Stimulated activated CD4-positive, alpha-beta T cell treated with anti-CD3 and anti-CD28 coated beads, Interleukin-4, amount 100 ng/mL, for 48 hours (primary cell): ENCODE results near the gene PRKCZ.

Source experiments
- DNase-seq, 2 donors: peaks; one replicate each; pipeline ENCODE4 v3.0.0-alpha.2; 2020; ENCODE audit warnings: low read depth in 2 of 2

The PRKCZ gene

GRCh38 chr1:2024887-2025286 is 25.3 kb upstream of the PRKCZ start:
- DNase-seq, result no peak

DNA sequence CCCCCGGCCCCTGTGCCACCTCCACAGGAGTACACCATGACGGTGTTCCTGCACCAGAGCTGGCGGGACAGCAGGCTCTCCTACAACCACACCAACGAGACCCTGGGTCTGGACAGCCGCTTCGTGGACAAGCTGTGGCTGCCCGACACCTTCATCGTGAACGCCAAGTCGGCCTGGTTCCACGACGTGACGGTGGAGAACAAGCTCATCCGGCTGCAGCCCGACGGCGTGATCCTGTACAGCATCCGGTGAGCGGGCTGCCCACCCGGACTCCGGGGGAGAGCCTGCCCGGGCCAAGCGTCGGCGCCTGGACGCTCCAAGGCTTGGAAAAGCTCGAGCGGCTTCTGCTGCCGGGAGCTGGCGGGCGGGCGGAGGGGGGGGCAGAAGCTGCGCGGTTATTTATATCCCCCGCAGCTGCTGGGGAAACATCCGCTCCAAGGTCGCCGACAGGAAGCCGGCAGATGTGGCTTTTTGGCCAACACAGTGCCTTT is 24.7 kb upstream of the PRKCZ start:
- DNase-seq, result no peak

DNA sequence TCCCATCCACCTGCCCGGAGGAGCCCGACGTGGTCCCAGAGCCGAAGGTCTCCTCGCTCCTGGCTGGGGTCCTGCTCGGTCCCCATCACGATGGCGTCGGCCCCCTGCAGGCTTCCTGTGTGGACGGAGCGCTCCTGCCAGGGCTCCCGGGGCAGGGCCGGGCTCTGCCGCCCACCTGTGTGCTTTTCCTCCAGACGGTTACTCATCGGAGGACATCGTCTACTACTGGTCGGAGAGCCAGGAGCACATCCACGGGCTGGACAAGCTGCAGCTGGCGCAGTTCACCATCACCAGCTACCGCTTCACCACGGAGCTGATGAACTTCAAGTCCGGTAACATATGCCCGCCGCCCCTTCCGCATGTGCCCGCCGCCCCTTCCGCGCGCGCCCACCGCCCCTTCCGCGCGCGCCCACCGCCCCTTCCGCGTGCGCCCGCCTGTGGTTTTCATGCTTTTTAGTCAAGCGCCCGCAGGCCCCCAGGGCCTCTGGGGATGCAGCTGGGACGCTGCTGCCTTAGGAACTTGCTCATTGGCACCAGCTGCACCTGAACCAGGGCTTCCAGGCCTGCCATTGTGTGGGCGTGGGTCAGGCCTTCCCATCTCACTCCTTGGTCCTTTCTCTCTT is 22.1 kb upstream of the PRKCZ start:
- DNase-seq, result no peak

DNA sequence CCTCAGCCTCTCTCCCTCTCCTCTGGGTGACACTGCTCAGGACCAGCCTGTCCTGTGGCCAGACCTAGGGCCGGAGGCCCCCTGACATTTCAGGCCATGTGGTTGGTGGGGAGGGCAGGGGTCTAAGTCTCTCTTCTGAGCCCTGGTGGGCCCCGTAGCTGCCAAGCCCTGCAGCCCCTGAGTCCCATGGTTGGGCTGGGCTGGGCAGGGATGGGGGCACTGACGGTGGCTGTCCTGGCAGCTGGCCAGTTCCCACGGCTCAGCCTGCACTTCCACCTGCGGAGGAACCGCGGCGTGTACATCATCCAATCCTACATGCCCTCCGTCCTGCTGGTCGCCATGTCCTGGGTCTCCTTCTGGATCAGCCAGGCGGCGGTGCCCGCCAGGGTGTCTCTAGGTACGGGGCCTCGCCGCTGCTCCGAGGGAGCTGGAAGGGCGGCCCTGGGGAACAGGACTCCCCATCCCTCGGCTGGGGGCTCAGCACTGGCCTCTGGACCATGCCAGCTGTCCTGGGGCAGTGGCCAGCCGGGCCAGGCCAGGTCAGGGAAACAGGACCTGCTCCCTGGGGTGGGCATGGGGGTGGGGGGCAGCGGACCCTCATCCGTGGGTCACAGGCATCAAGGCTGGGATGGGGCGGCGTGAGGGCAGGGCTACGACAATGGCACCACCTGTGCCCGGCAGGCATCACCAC is 21.2 kb upstream of the PRKCZ start:
- no peak for DNase-seq

- no peak for DNase-seq
Observed at GRCh38 chr1:2029561-2029960, 20.6 kb upstream of the PRKCZ start.

- no peak for DNase-seq
Observed at GRCh38 chr1:2030076-2030871, 19.9 kb upstream of the PRKCZ start.

DNA sequence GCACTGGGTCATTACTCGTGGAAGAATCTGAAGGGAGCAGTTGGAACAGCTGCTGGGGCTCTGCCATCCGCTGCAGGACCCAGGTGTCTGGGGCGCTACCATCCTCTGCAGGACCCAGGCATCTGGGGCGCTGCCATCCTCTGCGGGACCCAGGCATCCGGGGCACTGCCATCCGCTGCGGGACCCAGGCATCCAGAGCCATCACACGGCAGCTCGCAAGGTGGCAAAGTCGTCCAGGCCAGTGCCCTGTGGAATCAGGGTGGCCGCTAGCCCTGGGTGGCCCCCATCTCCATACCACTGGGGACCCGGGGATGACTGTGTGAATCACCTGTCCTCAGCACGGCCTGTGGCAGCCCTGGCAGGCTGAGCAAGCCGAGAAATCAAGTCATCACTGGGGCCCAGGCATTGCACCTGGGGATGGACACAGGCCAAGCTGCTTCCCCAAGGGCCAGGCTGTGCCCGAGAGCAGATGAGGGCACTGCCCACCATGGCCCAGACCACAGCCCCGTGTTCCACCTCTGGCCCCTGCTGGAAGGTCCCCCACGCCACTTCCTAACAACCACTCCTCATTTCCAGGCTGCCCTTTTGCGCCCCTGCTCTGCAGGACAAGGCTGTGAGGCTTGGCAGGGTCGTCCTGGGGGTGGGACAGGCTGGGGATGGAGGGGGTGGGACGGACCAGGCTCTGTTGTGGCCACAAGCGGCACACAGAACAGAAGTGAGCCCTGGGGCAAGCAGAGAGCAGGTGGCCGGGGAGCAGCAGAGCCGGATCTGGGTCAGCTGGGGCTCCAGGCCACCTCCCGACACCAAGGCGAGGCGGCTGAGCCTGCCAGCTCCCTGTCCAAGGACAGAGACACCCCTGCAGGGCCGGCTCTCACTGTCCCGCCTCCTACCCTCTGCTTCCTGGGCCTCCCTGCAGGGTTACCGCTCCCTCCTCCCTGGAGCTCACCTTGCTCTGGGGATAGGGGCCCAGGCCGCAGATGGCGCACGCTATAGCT is 18.4 kb upstream of the PRKCZ start:
- DNase-seq, result no peak

DNA sequence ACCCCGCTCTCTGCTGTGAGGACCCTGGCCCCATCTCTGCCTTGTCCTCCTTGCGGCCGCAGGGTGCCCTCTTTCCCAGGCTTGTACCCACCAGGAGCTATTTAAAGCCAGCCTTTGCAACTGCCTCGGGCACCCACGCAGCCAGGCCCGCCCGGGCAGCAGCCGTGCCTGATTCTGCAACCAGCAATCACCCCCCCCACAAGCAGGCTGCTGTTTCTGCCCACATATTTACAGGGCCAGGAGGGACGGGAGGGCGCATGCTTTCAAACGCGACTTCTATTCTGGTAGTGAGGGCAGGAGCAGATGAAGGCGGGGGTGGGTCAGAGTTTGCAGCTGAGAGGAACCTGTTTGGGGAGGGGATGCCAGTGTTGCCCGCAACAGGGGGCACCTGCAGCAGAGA is 17.5 kb upstream of the PRKCZ start:
- DNase-seq, result no peak

- DNase-seq, result no peak
Observed at GRCh38 chr1:2033165-2033564, 17.0 kb upstream of the PRKCZ start.

DNA sequence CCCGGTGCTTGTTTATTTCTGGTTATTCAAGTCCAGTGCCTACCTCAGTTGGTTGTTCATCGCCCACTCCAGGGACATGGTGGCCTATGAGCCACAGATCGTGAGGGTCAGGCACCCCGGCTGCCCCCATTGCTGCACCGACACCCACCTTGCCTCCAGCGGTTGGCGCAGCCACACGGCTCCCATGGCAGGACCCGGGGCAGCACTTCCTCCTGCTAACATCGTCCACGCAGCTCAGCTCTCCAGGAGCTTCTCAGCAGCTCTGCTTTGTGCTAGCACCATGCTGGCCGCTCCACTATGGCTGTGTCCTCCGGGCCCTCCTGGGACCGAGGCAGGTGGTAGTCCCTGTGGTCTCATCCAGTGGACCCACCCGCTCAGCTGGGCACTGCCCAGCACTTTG is 13.9 kb upstream of the PRKCZ start:
- DNase-seq, result no peak

DNA sequence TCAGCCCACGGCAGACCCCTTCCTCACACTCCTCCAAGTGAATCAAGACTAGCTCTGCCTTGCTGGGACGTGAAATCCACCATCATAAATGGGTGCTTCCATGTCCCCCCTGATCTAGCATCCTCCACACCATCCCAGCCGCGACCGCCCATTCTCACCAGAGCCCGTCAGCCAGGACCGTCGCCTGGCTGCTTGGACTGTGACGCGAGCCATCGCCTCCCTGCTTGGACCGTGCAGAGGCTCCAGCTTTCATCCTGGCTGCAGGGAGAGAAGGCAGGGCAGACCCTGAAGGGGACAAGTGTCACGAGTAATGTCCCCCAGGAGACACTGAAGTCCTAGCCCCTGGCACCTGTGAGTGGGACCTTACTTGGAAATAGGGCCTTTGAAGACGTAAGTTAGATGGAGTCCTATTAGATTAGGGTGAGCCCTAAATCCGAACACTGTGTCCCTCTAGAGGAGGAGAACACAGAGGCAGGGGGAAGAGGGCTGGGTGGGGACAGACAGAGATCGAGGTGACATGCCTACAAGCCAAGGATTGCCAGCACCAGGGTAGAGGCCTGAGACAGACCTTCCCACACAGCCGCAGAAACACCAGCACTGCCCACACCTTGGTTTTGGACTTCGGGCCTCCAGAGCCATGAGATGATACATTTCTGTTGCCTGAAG is 12.8 kb upstream of the PRKCZ start:
- DNase-seq, result no peak

DNA sequence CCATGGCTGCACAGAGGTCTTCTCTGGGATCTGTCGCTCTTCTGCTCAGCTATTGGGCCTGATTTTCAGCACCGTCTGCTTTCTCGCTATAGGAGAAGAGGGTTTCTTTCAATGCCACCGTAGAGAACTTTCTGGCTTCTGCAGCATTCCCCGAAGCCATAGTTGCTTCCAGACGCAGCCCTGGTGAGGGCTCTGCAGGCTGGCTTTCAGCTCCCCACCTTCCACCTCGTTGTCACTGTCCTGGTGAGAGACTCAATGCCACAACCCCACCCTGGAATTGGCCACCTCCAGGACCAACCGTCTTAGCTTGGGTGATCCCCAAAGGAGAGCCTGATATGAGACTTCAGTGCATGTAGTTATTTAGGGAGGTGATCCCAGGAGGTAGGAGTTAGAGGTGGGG is 12.0 kb upstream of the PRKCZ start:
- no peak for DNase-seq

DNA sequence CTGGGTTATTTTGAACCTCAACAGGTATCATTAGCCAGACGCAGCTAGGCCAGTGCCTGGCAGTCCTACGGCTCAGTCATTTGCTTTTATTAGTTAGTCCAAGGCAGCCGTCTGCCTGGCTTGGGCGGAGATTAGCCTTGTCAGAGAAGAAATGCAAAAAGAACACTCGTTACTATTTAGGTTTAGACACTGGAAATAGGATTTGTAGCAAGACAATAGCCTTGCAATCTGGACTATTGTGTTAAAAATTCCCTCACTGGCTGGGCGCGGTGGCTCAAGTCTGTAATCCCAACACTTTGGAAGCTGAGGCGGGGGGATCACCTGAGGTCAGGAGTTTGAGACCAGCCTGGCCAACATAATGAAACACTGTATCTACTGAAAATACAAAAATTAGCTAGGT is 11.0 kb upstream of the PRKCZ start:
- no peak for DNase-seq

GRCh38 chr1:2041305-2041704 is 8.9 kb upstream of the PRKCZ start:
- DNase-seq, result no peak

DNA sequence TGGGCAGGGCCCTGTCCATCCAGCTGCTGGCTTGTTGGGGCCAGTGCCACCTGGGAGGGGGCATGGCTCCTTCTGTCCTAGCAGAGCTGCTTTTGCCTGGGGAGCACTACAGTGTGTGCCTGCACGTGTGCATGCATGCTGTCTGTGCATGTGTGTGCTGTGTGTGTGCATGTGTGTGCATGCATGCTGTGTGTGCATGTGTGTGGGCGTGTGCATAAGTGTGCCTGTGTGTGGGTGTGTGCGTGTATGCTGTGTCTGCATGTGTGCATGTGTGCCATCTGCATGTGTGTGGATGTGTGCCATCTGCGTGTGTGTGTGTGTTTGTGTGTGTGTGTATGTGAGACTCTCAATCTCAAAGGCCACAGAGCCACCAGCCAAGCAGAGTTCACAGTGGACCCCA is 8.3 kb upstream of the PRKCZ start:
- no peak for DNase-seq

DNA sequence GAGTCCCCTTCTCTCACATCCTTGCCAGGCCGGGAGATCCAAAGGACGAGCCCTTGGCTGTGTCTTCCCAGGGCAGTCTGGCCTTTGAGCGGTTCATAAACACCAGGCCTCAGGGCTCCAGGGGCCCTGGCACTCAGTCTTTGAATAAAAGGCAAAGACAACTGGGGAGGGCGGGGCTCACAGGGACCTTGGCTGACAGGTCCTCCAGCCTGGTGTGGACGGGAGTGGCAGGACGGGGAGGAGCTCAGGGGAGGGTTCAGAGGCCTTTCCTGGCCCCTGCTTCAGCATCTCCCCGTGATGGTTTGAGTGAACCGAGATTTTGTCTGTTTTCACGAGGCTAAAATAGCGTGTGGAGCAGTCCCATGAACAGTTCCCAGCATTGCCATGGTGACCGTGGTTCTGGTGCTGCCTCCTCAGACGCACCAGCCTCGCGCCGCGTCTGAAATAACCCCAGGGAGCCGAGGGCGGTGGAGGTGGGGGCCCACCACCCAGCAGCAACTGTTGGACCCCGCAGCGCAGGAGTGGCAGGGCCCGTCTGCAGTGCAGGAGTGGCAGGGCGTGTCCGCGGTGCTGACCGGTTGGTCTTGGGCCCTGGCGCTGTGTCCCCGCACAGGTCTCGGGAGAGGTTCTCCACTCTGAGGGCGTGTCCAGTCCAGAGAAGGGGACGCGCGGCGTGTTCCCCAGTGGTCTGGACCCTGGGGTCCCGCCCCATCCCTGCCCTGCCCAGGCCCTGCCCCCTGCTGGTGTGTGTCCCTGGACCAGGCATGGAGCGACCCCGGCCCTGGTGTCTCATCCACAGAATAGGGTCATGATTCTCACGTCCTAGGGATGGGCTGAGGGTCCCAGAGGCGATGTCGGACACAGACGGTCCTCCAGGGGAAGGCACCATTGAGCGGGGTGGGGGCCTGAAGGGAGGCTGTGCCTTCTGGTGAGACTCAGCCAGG is 7.1 kb upstream of the PRKCZ start:
- no peak for DNase-seq

DNA sequence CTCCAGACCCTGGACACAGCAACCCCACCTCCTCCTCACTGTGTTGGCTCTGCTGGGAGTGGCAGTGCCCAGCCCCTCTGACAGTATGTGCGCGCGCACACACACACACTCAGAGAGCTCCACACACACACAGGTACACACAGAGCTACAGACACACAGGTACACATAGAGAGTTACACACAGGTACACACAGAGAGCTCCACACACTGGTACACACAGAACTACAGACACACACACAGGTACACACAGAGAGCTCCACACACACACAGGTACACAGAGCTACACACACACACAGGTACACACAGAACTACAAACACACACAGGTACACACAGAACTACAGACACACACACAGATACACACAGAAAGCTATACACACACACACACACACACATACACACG is 6.3 kb upstream of the PRKCZ start:
- no peak for DNase-seq

DNA sequence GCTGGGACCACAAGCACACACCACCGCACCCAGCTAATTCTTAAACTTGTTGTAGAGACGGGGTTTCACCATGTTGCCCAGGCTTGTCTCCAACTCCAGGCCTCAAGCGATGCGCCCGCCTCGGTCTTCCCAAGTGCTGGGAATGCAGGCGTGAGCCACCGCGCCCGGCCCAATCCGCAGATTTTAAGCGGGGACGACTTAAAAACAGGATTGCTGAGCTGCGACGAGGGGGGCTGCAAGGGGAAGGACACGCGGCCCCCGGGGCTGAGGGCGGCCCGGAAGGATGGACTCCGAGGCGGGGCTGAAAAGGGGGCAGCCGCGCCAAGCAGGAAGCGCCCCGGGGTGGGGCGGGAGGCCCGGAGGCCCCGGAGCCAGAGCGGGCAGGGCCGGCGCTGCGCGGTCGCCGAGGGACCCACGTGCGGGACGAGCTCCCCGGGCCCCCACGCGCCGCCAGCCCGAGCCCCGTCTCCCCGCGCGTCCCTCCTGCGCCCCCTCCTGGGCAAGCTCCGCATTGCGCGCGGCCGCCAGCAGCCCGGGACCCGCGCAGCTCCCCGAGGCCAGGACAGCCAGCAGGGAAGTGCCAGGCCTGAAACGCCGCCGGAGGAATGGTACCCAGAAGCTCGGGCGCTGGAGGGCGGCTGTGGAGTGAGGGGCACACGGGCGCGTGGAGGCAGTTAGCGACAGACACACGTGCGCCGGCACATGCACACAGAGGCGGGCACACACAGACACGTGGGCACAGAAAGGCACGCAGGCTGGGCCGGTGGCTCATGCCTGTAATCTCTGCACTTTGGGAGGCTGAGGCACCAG is 5.5 kb upstream of the PRKCZ start:
- DNase-seq, result peak; percentile 70 to 77
